ENCODE measurements around the gene GP1BB. TPM values are rescaled to one million over a fixed set of nuclear protein-coding genes. Genes with fewer than 3 reads are reported as not detected.

GP1BB gene
- total and polyA plus RNA-seq, 10 of the 15 experiments (the other 5 are each of a cell fraction or from before 2014, with no cell fraction given), result 0.05 to 0.28 (median 0.28) TPM; not detected in 7

- TF ChIP-seq CEBPZ (IDR thresholded peaks at IDR 0.05; ENCODE audit: low read depth, low read length) (no peak), SUPT20H (IDR thresholded peaks at IDR 0.05; ENCODE audit: borderline replicate concordance, control insufficient read depth, low read depth, low read length) (no peak), ZNF592 (IDR thresholded peaks at IDR 0.05) (no peak), ZNF24 (IDR thresholded peaks at IDR 0.05) (no peak)
These were observed 41.5 kb upstream of the GP1BB start (continued) for GRCh38 chr22:19681863-19682245.

- no peak overlapping the region for H3K9ac ChIP-seq (ENCODE audit: control insufficient read depth, insufficient read depth, low read length)
- no peaks in the 10 kb centered on the region for H3K9me3 ChIP-seq (replicated peaks; ENCODE audit: control insufficient read depth, insufficient read depth, low read length)
- no peak overlapping the region for H3K4me2 ChIP-seq (ENCODE audit: control insufficient read depth, insufficient read depth)
- no peaks in the 10 kb centered on the region for H3K4me1 ChIP-seq (ENCODE audit: control insufficient read depth, insufficient read depth, low read length)
- RAD21 ChIA-PET (ENCODE audit: unreplicated experiment), result no interaction called here
- H2AFZ ChIP-seq (ENCODE audit: control insufficient read depth, low read depth, low read length), result no peak overlapping the region
- H3K79me2 ChIP-seq (ENCODE audit: control insufficient read depth, insufficient read depth, low read length), result no peaks in the 10 kb centered on the region
- POLR2A ChIA-PET, result no interaction called here
- SMC1A ChIA-PET (ENCODE audit: uncharacterized antibody, unreplicated experiment), result no interaction called here
- H3K36me3 ChIP-seq (ENCODE audit: control insufficient read depth in 2 of 2, insufficient read depth in 2 of 2, low read length in 1 of 2), result no peaks in the 10 kb centered on the region
- no TSS peak for BruUV-seq (replicated peaks)
- intact Hi-C loops (cut with micrococcal nuclease; ENCODE audit: unreplicated experiment) (no loop called here), in situ Hi-C loops (cut with MboI) (no loop called here)
- ATAC-seq (no peak), FAIRE-seq (no peak), DNase-seq (ENCODE audit: low read depth, low spot score) (no peak)
- no peak overlapping the region for H3K27ac ChIP-seq (ENCODE audit: control insufficient read depth, insufficient read depth)
- H3K4me3 ChIP-seq, result no peak overlapping the region
- no peaks in the 10 kb centered on the region; a peak in 1 of 4 replicates for H3K27me3 ChIP-seq (replicated peaks in 1 of 2; ENCODE audit: control insufficient read depth in 2 of 2, insufficient read depth in 2 of 2, low read length in 1 of 2)
- 73% methylated on average over 7 of the region's 7 CpGs for WGBS (ENCODE audit: insufficient coverage, insufficient replicate concordance, low lambda C conversion rate, missing lambda C conversion rate)
- no peaks in the 10 kb centered on the region for H4K20me1 ChIP-seq (ENCODE audit: control insufficient read depth, insufficient read depth)
- CTCF ChIA-PET, result no interaction called here
- TF ChIP-seq CEBPZ (IDR thresholded peaks at IDR 0.05; ENCODE audit: low read depth, low read length) (no peak), ZBED1 (IDR thresholded peaks at IDR 0.05; ENCODE audit: borderline replicate concordance) (no peak), GABPA (IDR thresholded peaks at IDR 0.05; ENCODE audit: low read depth) (no peak), POLR2A (IDR thresholded peaks at IDR 0.05; ENCODE audit: low read depth, low read length) (no peak), NR2C2 (IDR thresholded peaks at IDR 0.05; ENCODE audit: borderline replicate concordance, control insufficient read depth, insufficient read length, low read depth) (no peak), IRF4 (IDR thresholded peaks at IDR 0.05; ENCODE audit: low read depth, low read length) (no peak), NR2F1 (conservative IDR thresholded peaks at IDR 0.05) (no peak), ZNF384 (IDR thresholded peaks at IDR 0.05; ENCODE audit: borderline replicate concordance, low read depth, low read length) (no peak), NRF1 (conservative IDR thresholded peaks at IDR 0.05; ENCODE audit: low read depth, low read length) (no peak)
These were observed 36.4 kb upstream of the GP1BB start for GRCh38 chr22:19686946-19687345.
